B cell (primary cell): Measurements from ENCODE around the gene IFIT1B.

Experiments used
- CTCF ChIP-seq: fragments of 200-600 bp; IDR thresholded peaks from one replicate; pipeline ENCODE4 v1.8.0; 2022; ENCODE audit warnings: antibody characterized with exemption, mild to moderate bottlenecking
- EZH2 ChIP-seq: IDR thresholded peaks from 2 replicates; pipeline ENCODE4 v1.6.1; 2012; ENCODE audit warnings: borderline replicate concordance, low read depth, mild to moderate bottlenecking, moderate library complexity, low read length; ENCODE audit not compliant: insufficient read depth, poor library complexity, severe bottlenecking

GRCh38 chr10:89360157-89360556 is 17.7 kb upstream of the IFIT1B start:
- no peak for TF ChIP-seq CTCF
- TF ChIP-seq EZH2 = no peak
